Common myeloid progenitor, CD34-positive (primary cell): Measurements from ENCODE around the gene PBX4.

ENCODE experiments used
- CTCF ChIA-PET: fragments of 350-600 bp; sonication (Branson Sonifier 250); formaldehyde crosslinking; loops from one replicate; lab custom pipeline; 2021; ENCODE audit warnings: antibody characterized with exemption; lab: Charles Lee
- POLR2A ChIA-PET: fragments of 350-600 bp; sonication (Branson Sonifier 250); formaldehyde crosslinking; loops from one replicate; lab custom pipeline; 2021; ENCODE audit warnings: antibody characterized with exemption; lab: Charles Lee
- DNase-seq, 3 donors: peaks; one replicate each; pipeline versions ENCODE4 v3.0.0 to v3.0.0-alpha.2; 2013
- H3K27ac ChIP-seq, 2 experiments: 1 replicate in 1 of 2; 2 replicates in 1 of 2; pipeline ENCODE4 v1.7.0; 2013; ENCODE audit warnings: inconsistent platforms in 2 of 2, low read length in 2 of 2, mild to moderate bottlenecking in 2 of 2, low read depth in 1 of 2, moderate library complexity in 1 of 2; ENCODE audit not compliant: severe bottlenecking in 2 of 2, insufficient read depth in 1 of 2, poor library complexity in 1 of 2
- H3K27me3 ChIP-seq, 5 experiments: replicated peaks in 2 of 5; 1 replicate in 3 of 5; 2 replicates in 2 of 5; pipeline versions ENCODE4 v1.6.1 to v1.7.0; 2013; ENCODE audit warnings: low read length in 4 of 5, mild to moderate bottlenecking in 2 of 5, moderate library complexity in 2 of 5, inconsistent platforms in 1 of 5; ENCODE audit not compliant: insufficient read depth in 5 of 5, control insufficient read depth in 4 of 5
- H3K36me3 ChIP-seq, 4 experiments: 1 replicate in 2 of 4; 2 replicates in 2 of 4; pipeline versions ENCODE4 v1.6.1 to v1.7.0; 2013; ENCODE audit warnings: low read length in 3 of 4, control low read depth in 1 of 4, mild to moderate bottlenecking in 1 of 4; ENCODE audit not compliant: control insufficient read depth in 4 of 4, insufficient read depth in 4 of 4
- H3K4me1 ChIP-seq, 4 experiments: 1 replicate in 3 of 4; 2 replicates in 1 of 4; pipeline versions ENCODE4 v1.6.1 to v1.7.1; 2013; ENCODE audit warnings: low read length in 3 of 4, mild to moderate bottlenecking in 3 of 4, control low read depth in 1 of 4, inconsistent platforms in 1 of 4, moderate library complexity in 1 of 4; ENCODE audit not compliant: control insufficient read depth in 4 of 4, insufficient read depth in 4 of 4; ENCODE audit errors: control extremely low read depth in 1 of 4
- H3K4me3 ChIP-seq, 7 experiments: 1 replicate in 4 of 7; 2 replicates in 3 of 7; pipeline versions ENCODE4 v1.5.1 to v1.7.0; 2013; ENCODE audit warnings: mild to moderate bottlenecking in 7 of 7, low read length in 6 of 7, moderate library complexity in 6 of 7, inconsistent platforms in 2 of 7, low read depth in 2 of 7, control low read depth in 1 of 7; ENCODE audit not compliant: insufficient read depth in 4 of 7, control insufficient read depth in 1 of 7; ENCODE audit errors: extremely low read depth in 1 of 7
- H3K9me3 ChIP-seq, 5 experiments: 1 replicate in 4 of 5; 2 replicates in 1 of 5; pipeline versions ENCODE4 v1.6.1 to v1.7.1; 2013; ENCODE audit warnings: low read length in 4 of 5, mild to moderate bottlenecking in 2 of 5, inconsistent platforms in 1 of 5, low read depth in 1 of 5, moderate library complexity in 1 of 5; ENCODE audit not compliant: control insufficient read depth in 4 of 5, insufficient read depth in 2 of 5; ENCODE audit errors: control extremely low read depth in 1 of 5
- WGBS: methylation state at CpG from one replicate; pipeline ENCODE4 v1.1.5; 2013; ENCODE audit not compliant: insufficient coverage; 5-methylcytosine and 5-hydroxymethylcytosine counted together

The PBX4 gene

GRCh38 chr19:19591133-19591825 lies 27.2 kb downstream of the PBX4 start:
- no peak overlapping the region for H3K4me3 ChIP-seq
- POLR2A ChIA-PET = no interaction called here
- no peaks in the 10 kb centered on the region for H3K27me3 ChIP-seq
- peak in 2 of 3 donors; percentile 10 to 17 for DNase-seq
- H3K27ac ChIP-seq = no peak overlapping the region
- H3K4me1 ChIP-seq = no peaks in the 10 kb centered on the region
- CTCF ChIA-PET = interaction anchor here (1.6 kb wide), 1 partner anchor 15 kb away, joined by 3 read pairs; no protein-coding TSS in a partner anchor
- H3K36me3 ChIP-seq = no peaks in the 10 kb centered on the region
- no peaks in the 10 kb centered on the region for H3K9me3 ChIP-seq
- WGBS = 94% methylated on average over 11 of the region's 13 CpGs

DNA sequence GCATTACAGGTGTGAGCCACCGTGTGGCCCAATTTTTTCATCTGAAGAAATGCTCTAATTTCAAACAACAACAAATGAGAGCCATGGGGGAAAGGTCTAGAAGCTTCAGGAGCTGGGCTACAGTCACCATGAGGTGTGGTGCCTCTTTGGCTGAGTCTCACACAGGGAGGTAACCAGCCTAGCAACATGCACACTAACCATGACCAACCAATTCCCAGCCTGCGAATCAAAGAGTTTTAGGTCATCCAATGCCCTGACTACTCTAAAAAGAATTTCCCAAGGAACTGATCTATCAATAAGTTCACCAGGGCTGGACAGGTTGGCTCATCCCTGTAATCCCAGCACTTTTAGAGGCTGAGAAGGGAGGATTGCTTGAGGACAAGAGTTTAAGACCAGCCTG lies 29.9 kb downstream of the PBX4 start:
- no peak overlapping the region for H3K27ac ChIP-seq
- 100% methylated on average over 1 of the region's 2 CpGs for WGBS
- CTCF ChIA-PET = no interaction called here

DNA sequence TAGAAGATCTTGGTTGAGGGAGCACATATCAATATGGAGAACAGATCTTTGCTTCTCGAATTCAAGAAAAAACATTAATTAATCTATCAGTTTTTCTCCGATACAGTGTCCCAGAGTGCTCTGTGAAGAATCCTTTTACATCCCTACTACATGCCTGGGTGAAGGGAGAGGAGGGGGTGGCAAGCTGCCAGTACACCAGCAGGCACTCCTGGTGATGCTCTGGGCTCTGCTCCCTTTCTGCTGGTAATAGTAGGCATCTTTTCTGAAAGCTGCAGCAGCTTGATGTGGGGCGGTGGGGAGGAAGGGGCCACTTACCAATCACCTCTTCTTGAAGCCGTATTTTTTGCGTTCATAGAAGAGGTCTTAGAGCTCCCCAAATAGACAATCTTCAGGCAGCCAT lies 30.7 kb downstream of the PBX4 start:
- ChIA-PET POLR2A (no interaction called here), CTCF (interaction anchor here (0.9 kb wide), 1 partner anchor 34 kb away, joined by 3 read pairs; no protein-coding TSS in a partner anchor)
- Histone ChIP-seq H3K4me3 (no peak overlapping the region), H3K4me1 (no peaks in the 10 kb centered on the region), H3K27me3 (no peaks in the 10 kb centered on the region), H3K36me3 (no peaks in the 10 kb centered on the region), H3K9me3 (no peaks in the 10 kb centered on the region), H3K27ac (no peak overlapping the region)
- no peak for DNase-seq
- WGBS = 100% methylated on average over 4 of the region's 5 CpGs

More for the DNA sequence above, 29.9 kb downstream of the PBX4 start:
- Histone ChIP-seq H3K36me3 (no peaks in the 10 kb centered on the region), H3K27me3 (no peaks in the 10 kb centered on the region), H3K9me3 (no peaks in the 10 kb centered on the region), H3K4me1 (no peaks in the 10 kb centered on the region), H3K4me3 (no peak overlapping the region)
- POLR2A ChIA-PET = no interaction called here
- no peak for DNase-seq

DNA sequence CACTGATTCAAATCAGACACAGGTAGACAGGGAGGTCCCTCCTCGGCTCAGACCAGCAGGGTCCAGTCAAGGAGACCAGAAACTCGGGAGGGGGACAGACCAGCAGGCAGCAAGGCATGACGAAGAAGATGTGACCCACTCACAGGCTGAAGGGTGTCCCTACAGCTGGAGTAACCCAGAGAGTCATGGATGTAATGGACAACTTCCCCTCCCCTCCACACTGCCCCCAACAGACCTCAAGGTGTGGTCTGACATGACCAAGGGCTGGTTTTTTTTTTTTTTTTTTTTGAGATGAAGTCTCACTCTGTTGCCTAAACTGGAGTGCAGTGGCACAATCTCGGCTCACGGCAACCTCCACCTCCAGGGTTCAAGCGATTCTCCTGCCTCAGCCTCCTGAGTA lies 34.1 kb downstream of the PBX4 start:
- CTCF ChIA-PET = interaction anchor here (1.2 kb wide), 1 partner anchor 24 kb away, joined by 3 read pairs; no protein-coding TSS in a partner anchor
- POLR2A ChIA-PET = no interaction called here
- no peak for DNase-seq
- Histone ChIP-seq H3K4me3 (no peak overlapping the region), H3K36me3 (no peaks in the 10 kb centered on the region), H3K9me3 (no peaks in the 10 kb centered on the region), H3K27me3 (no peaks in the 10 kb centered on the region), H3K27ac (no peak overlapping the region), H3K4me1 (no peaks in the 10 kb centered on the region)
- WGBS = 93% methylated on average over 3 of the region's 6 CpGs

DNA sequence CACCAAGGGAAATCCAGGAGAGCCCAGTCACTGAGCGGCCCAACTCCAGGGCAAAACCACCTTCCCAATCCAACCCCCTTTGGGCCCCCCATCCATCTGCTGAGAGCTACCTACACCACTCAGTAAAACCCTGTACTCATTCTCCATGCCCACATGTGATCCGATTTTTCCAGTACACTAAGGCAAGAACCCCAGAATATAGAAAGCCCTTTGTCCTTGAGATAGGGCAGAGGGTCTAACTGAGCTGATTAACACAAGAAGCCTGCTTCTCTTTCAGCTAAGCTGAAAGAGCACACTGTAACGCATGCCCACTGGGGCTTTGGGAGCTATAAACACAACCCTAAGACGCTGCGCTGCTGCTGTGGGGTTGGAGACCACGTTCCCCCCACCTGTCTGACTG lies 36.0 kb downstream of the PBX4 start:
- Histone ChIP-seq H3K4me3 (no peak overlapping the region), H3K9me3 (no peaks in the 10 kb centered on the region), H3K36me3 (no peaks in the 10 kb centered on the region), H3K27ac (no peak overlapping the region), H3K4me1 (no peaks in the 10 kb centered on the region), H3K27me3 (no peaks in the 10 kb centered on the region)
- DNase-seq = no peak
- 91% methylated on average over 4 of the region's 6 CpGs for WGBS
- ChIA-PET POLR2A (no interaction called here), CTCF (interaction anchor here (0.9 to 1.6 kb wide), 3 partner anchors 20 to 27 kb away, joined by 3 to 5 read pairs (median 3); no protein-coding TSS in a partner anchor)

- CTCF ChIA-PET = interaction anchor here (1.6 kb wide), 1 partner anchor 21 kb away, joined by 5 read pairs; no protein-coding TSS in a partner anchor
- POLR2A ChIA-PET = no interaction called here
These were observed 37.1 kb downstream of the PBX4 start for GRCh38 chr19:19581391-19581790.

DNA sequence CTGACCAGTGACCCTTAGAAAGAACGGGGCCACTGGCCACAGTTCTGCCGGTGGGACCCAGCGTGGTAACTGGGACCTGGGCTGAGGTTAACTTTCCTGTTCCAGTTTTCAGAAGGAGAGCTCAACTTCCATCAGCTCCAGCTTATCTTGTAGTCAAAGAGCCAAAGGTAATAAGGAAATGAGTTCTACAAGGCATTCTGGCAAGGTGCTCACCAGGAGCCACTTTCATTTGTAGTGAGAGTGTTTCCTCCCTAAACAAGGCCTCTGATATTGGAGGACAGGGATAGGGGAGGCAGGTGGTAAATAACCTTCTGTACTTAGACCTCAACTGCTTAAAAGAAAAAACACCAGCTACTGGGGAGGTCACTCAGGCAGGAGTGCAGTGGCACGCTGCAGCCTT lies 38.1 kb downstream of the PBX4 start:
- CTCF ChIA-PET = no interaction called here

More at GRCh38 chr19:19581391-19581790, 37.1 kb downstream of the PBX4 start:
- H3K4me1 ChIP-seq = no peaks in the 10 kb centered on the region
- 99% methylated on average over 11 of the region's 13 CpGs for WGBS
- H3K9me3 ChIP-seq = no peaks in the 10 kb centered on the region
- H3K36me3 ChIP-seq = no peaks in the 10 kb centered on the region
- DNase-seq = no peak
- H3K27ac ChIP-seq = no peak overlapping the region
- no peaks in the 10 kb centered on the region for H3K27me3 ChIP-seq
- H3K4me3 ChIP-seq = no peak overlapping the region

More for the DNA sequence above, 38.1 kb downstream of the PBX4 start:
- POLR2A ChIA-PET = no interaction called here
- Histone ChIP-seq H3K27ac (no peak overlapping the region), H3K4me3 (no peak overlapping the region), H3K4me1 (no peaks in the 10 kb centered on the region), H3K9me3 (no peaks in the 10 kb centered on the region), H3K27me3 (no peaks in the 10 kb centered on the region), H3K36me3 (no peaks in the 10 kb centered on the region)
- no peak for DNase-seq
- WGBS = 97% methylated on average over 4 of the region's 4 CpGs
